ENCODE results near the gene CHN2.

Gene CHN2

GRCh38 chr7:29355388-29355787 lies 160.8 kb downstream of the CHN2 start:
- no peak for DNase-seq
- Histone ChIP-seq H3K79me1 (ENCODE audit: low read length) (no peaks in the 10 kb centered on the region), H2AK5ac (ENCODE audit: low read length) (no peak overlapping the region)

GRCh38 chr7:29356631-29357030 lies 162.1 kb downstream of the CHN2 start:
- Histone ChIP-seq H4K5ac (ENCODE audit: low read length) (no peak overlapping the region), H3K56ac (ENCODE audit: low read length) (no peak overlapping the region), H3K9ac (ENCODE audit: low read length) (no peak overlapping the region), H3K27ac (ENCODE audit: low read depth, low read length) (no peak overlapping the region), H3K4me3 (ENCODE audit: low read length) (no peak overlapping the region), H3K79me1 (ENCODE audit: low read length) (no peaks in the 10 kb centered on the region), H3K27me3 (ENCODE audit: insufficient read depth, low read length, poor library complexity) (no peaks in the 10 kb centered on the region), H4K8ac (ENCODE audit: low read depth, low read length) (no peak overlapping the region), H3K4ac (ENCODE audit: low read depth, low read length) (no peak overlapping the region), H2BK15ac (replicated peaks; ENCODE audit: low read depth) (no peak overlapping the region), H3K4me1 (ENCODE audit: control insufficient read depth, low read depth, low read length) (no peaks in the 10 kb centered on the region), H2BK5ac (ENCODE audit: low read length) (no peak overlapping the region), H2AK5ac (ENCODE audit: low read length) (no peak overlapping the region), H3K79me2 (ENCODE audit: control insufficient read depth, insufficient read depth, low read length) (no peaks in the 10 kb centered on the region), H3K18ac (ENCODE audit: low read length) (no peak overlapping the region), H3K23ac (ENCODE audit: low read length) (no peak overlapping the region), H2BK120ac (ENCODE audit: low read depth, low read length) (no peak overlapping the region), H3K36me3 (ENCODE audit: control insufficient read depth, insufficient read depth, low read length) (no peaks in the 10 kb centered on the region), H3K4me2 (ENCODE audit: low read length) (no peak overlapping the region)
- DNase-seq, result no peak
- WGBS (ENCODE audit: extremely low coverage, insufficient coverage, low lambda C conversion rate), result no CpG with 5 or more reads among the region's 9 CpGs

More at GRCh38 chr7:29355388-29355787, 160.8 kb downstream of the CHN2 start:
- WGBS (ENCODE audit: extremely low coverage, insufficient coverage, low lambda C conversion rate), result no CpG with 5 or more reads among the region's 7 CpGs
- Histone ChIP-seq H3K27ac (ENCODE audit: low read depth, low read length) (no peak overlapping the region), H3K36me3 (ENCODE audit: control insufficient read depth, insufficient read depth, low read length) (no peaks in the 10 kb centered on the region), H2BK5ac (ENCODE audit: low read length) (no peak overlapping the region), H2BK120ac (ENCODE audit: low read depth, low read length) (no peak overlapping the region), H3K27me3 (ENCODE audit: insufficient read depth, low read length, poor library complexity) (no peaks in the 10 kb centered on the region), H4K8ac (ENCODE audit: low read depth, low read length) (no peak overlapping the region), H3K4ac (ENCODE audit: low read depth, low read length) (no peak overlapping the region), H3K4me1 (ENCODE audit: control insufficient read depth, low read depth, low read length) (no peaks in the 10 kb centered on the region), H2BK15ac (replicated peaks; ENCODE audit: low read depth) (no peak overlapping the region), H3K23ac (ENCODE audit: low read length) (no peak overlapping the region), H3K79me2 (ENCODE audit: control insufficient read depth, insufficient read depth, low read length) (no peaks in the 10 kb centered on the region), H3K56ac (ENCODE audit: low read length) (no peak overlapping the region), H4K5ac (ENCODE audit: low read length) (no peak overlapping the region), H3K4me3 (ENCODE audit: low read length) (no peak overlapping the region), H3K4me2 (ENCODE audit: low read length) (no peak overlapping the region), H3K9ac (ENCODE audit: low read length) (no peak overlapping the region), H3K18ac (ENCODE audit: low read length) (no peak overlapping the region)

DNA sequence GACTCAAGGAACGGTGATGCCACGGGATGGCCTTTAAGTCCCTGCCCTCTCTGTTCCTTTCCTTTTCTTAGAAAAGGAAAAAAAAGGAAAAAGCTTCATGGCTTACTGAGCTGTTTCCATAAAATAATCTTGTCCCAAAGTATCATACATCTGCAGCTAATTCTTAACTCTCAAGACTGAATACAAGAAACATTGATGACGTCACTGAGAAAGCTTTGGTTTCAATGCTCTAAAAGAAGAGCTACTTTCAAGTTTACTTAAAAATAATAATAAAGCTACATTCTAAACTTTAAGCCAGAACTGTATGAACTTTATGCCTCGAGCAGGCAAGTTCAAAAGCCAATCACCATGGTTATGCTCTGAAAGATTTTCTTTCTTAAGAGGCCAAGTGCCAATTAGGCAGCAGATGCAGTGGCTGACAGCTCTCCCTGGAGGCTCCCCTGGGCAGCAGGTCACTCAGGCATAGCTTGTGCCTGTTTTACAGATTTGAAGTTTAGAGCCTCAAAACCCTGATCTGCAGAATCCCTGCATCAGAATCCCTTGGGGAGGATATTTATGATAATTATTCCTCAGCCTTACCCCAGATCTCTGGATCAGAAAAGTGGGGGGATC lies 165.0 kb downstream of the CHN2 start:
- Histone ChIP-seq H4K5ac (ENCODE audit: low read length) (no peak overlapping the region), H3K18ac (ENCODE audit: low read length) (no peak overlapping the region), H3K56ac (ENCODE audit: low read length) (no peak overlapping the region), H2BK5ac (ENCODE audit: low read length) (no peak overlapping the region), H3K27ac (ENCODE audit: low read depth, low read length) (no peak overlapping the region), H2AK5ac (ENCODE audit: low read length) (no peak overlapping the region), H3K4ac (ENCODE audit: low read depth, low read length) (no peak overlapping the region), H3K36me3 (ENCODE audit: control insufficient read depth, insufficient read depth, low read length) (no peaks in the 10 kb centered on the region), H4K8ac (ENCODE audit: low read depth, low read length) (no peak overlapping the region), H3K27me3 (ENCODE audit: insufficient read depth, low read length, poor library complexity) (no peaks in the 10 kb centered on the region), H3K4me2 (ENCODE audit: low read length) (no peak overlapping the region), H3K9ac (ENCODE audit: low read length) (no peak overlapping the region), H2BK120ac (ENCODE audit: low read depth, low read length) (no peak overlapping the region), H3K79me1 (ENCODE audit: low read length) (no peaks in the 10 kb centered on the region), H3K23ac (ENCODE audit: low read length) (no peak overlapping the region), H2BK15ac (replicated peaks; ENCODE audit: low read depth) (no peak overlapping the region), H3K79me2 (ENCODE audit: control insufficient read depth, insufficient read depth, low read length) (no peaks in the 10 kb centered on the region), H3K4me3 (ENCODE audit: low read length) (no peak overlapping the region), H3K4me1 (ENCODE audit: control insufficient read depth, low read depth, low read length) (no peaks in the 10 kb centered on the region)
- DNase-seq, result no peak
- no CpG with 5 or more reads among the region's 4 CpGs for whole genome bisulfite sequencing (ENCODE audit: extremely low coverage, insufficient coverage, low lambda C conversion rate)

GRCh38 chr7:29360633-29361625 lies 166.4 kb downstream of the CHN2 start:
- Histone ChIP-seq H2BK15ac (replicated peaks; ENCODE audit: low read depth) (no peak overlapping the region), H3K18ac (ENCODE audit: low read length) (no peak overlapping the region), H3K4me2 (ENCODE audit: low read length) (no peak overlapping the region), H3K9ac (ENCODE audit: low read length) (no peak overlapping the region), H3K23ac (ENCODE audit: low read length) (no peak overlapping the region), H3K56ac (ENCODE audit: low read length) (no peak overlapping the region), H2BK120ac (ENCODE audit: low read depth, low read length) (no peak overlapping the region), H4K8ac (ENCODE audit: low read depth, low read length) (no peak overlapping the region), H2AK5ac (ENCODE audit: low read length) (no peak overlapping the region), H3K4me3 (ENCODE audit: low read length) (no peak overlapping the region), H3K36me3 (ENCODE audit: control insufficient read depth, insufficient read depth, low read length) (no peaks in the 10 kb centered on the region), H3K79me1 (ENCODE audit: low read length) (no peaks in the 10 kb centered on the region), H3K4ac (ENCODE audit: low read depth, low read length) (no peak overlapping the region), H3K4me1 (ENCODE audit: control insufficient read depth, low read depth, low read length) (no peaks in the 10 kb centered on the region), H4K5ac (ENCODE audit: low read length) (no peak overlapping the region), H3K27ac (ENCODE audit: low read depth, low read length) (no peak overlapping the region), H3K27me3 (ENCODE audit: insufficient read depth, low read length, poor library complexity) (no peaks in the 10 kb centered on the region), H3K79me2 (ENCODE audit: control insufficient read depth, insufficient read depth, low read length) (no peaks in the 10 kb centered on the region), H2BK5ac (ENCODE audit: low read length) (no peak overlapping the region)
- no peak for DNase-seq
- WGBS (ENCODE audit: extremely low coverage, insufficient coverage, low lambda C conversion rate), result no CpG with 5 or more reads among the region's 13 CpGs

GRCh38 chr7:29362380-29362779 lies 167.8 kb downstream of the CHN2 start:
- no peaks in the 10 kb centered on the region for H3K4me1 ChIP-seq (ENCODE audit: control insufficient read depth, low read depth, low read length)
- H3K56ac ChIP-seq (ENCODE audit: low read length), result no peak overlapping the region
- no peak overlapping the region for H2AK5ac ChIP-seq (ENCODE audit: low read length)
- no peak for DNase-seq
- no peak overlapping the region for H3K18ac ChIP-seq (ENCODE audit: low read length)
- H2BK5ac ChIP-seq (ENCODE audit: low read length), result no peak overlapping the region
- no peaks in the 10 kb centered on the region for H3K36me3 ChIP-seq (ENCODE audit: control insufficient read depth, insufficient read depth, low read length)
- no peak overlapping the region for H3K9ac ChIP-seq (ENCODE audit: low read length)
- H4K5ac ChIP-seq (ENCODE audit: low read length), result no peak overlapping the region
- H3K4ac ChIP-seq (ENCODE audit: low read depth, low read length), result no peak overlapping the region
- H3K27me3 ChIP-seq (ENCODE audit: insufficient read depth, low read length, poor library complexity), result no peaks in the 10 kb centered on the region
- H3K79me2 ChIP-seq (ENCODE audit: control insufficient read depth, insufficient read depth, low read length), result no peaks in the 10 kb centered on the region
- H3K27ac ChIP-seq (ENCODE audit: low read depth, low read length), result no peak overlapping the region
- no peak overlapping the region for H4K8ac ChIP-seq (ENCODE audit: low read depth, low read length)
- no peak overlapping the region for H3K4me3 ChIP-seq (ENCODE audit: low read length)
- no peak overlapping the region for H3K23ac ChIP-seq (ENCODE audit: low read length)
- no peak overlapping the region for H2BK15ac ChIP-seq (replicated peaks; ENCODE audit: low read depth)
- H3K79me1 ChIP-seq (ENCODE audit: low read length), result no peaks in the 10 kb centered on the region
- no peak overlapping the region for H2BK120ac ChIP-seq (ENCODE audit: low read depth, low read length)
- no CpG with 5 or more reads among the region's 2 CpGs for WGBS (ENCODE audit: extremely low coverage, insufficient coverage, low lambda C conversion rate)
- no peak overlapping the region for H3K4me2 ChIP-seq (ENCODE audit: low read length)

All from mesendoderm (in vitro differentiated cells).